Esophagus squamous epithelium (tissue), 4 donors: ENCODE results near the gene GLRX5.

Experiments
- CTCF ChIP-seq, 6 experiments: fragments of 450-650 bp in 4 of 6; fragments of 200-600 bp in 2 of 6; sonication (generic) in 2 of 6; IDR thresholded peaks; one replicate each; pipeline ENCODE4 v1.5.1; 2016 to 2019; ENCODE audit warnings: antibody characterized with exemption in 6 of 6, mild to moderate bottlenecking in 4 of 6, moderate library complexity in 4 of 6
- POLR2A ChIP-seq, 4 donors: fragments of 450-650 bp; IDR thresholded peaks; one replicate each; pipeline ENCODE4 v1.6.1; 2017; ENCODE audit warnings: antibody characterized with exemption in 4 of 4, mild to moderate bottlenecking in 4 of 4, moderate library complexity in 3 of 4

GRCh38 chr14:95493503-95493902 lies 41.3 kb upstream of the GLRX5 start:
- no peak for TF ChIP-seq CTCF (IDR thresholded peaks at IDR 0.05)
- TF ChIP-seq POLR2A (IDR thresholded peaks at IDR 0.05), result no peak
